Vagina (tissue), 2 donors: Measurements from ENCODE around the gene GJA4.

Source experiments
- POLR2A ChIP-seq, 2 donors: fragments of 450-650 bp; IDR thresholded peaks; one replicate each; pipeline ENCODE4 v1.6.1; 2017; ENCODE audit warnings: antibody characterized with exemption in 2 of 2, mild to moderate bottlenecking in 2 of 2, moderate library complexity in 2 of 2
- TF ChIP-seq, protein P1 (sequence below), 3 experiments: fragments of 450-650 bp in 2 of 3; fragments of 200-600 bp in 1 of 3; sonication (generic) in 1 of 3; IDR thresholded peaks; one replicate each; pipeline ENCODE4 v1.5.1; 2017 to 2019; ENCODE audit warnings: antibody characterized with exemption in 3 of 3, mild to moderate bottlenecking in 2 of 3, moderate library complexity in 2 of 3

DNA sequence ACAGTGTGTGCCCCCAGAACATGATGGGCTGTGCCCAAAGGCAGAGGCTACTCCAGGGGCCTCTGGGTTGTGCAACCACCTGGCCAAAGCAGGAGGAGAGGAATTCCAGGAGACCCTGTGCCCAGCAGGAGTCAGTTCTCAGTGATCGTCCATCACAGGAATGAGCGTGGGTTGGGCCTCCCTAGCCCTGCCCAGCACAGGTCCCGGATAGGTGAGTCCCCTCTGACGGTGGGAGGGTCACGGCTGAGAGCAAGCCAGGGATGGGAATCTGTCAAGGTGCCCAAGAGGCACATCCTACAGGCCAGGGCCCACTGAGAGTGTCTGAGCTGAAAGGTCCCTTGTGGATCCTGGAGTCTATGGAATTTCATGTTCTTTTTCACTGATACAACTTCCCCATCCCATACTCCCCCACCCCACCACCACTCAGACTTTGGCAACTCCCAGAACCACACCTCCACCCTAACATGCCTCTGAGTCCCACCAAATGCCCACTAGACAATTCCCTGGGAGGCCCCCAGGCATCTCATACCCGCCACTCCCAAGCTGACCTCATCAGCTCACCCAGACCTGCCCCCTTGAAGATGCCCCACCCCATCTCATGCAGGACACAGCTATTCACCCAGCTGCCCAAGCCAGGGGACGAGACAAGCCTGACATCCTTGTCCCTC, 30.2 kb upstream of the GJA4 start:
- TF ChIP-seq, protein P1, sequence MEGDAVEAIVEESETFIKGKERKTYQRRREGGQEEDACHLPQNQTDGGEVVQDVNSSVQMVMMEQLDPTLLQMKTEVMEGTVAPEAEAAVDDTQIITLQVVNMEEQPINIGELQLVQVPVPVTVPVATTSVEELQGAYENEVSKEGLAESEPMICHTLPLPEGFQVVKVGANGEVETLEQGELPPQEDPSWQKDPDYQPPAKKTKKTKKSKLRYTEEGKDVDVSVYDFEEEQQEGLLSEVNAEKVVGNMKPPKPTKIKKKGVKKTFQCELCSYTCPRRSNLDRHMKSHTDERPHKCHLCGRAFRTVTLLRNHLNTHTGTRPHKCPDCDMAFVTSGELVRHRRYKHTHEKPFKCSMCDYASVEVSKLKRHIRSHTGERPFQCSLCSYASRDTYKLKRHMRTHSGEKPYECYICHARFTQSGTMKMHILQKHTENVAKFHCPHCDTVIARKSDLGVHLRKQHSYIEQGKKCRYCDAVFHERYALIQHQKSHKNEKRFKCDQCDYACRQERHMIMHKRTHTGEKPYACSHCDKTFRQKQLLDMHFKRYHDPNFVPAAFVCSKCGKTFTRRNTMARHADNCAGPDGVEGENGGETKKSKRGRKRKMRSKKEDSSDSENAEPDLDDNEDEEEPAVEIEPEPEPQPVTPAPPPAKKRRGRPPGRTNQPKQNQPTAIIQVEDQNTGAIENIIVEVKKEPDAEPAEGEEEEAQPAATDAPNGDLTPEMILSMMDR (IDR thresholded peaks at IDR 0.05) = no peak
- TF ChIP-seq POLR2A (IDR thresholded peaks at IDR 0.05) = no peak
